HepG2 (cell line): ENCODE data around the gene CXADR. TPM values are rescaled to one million over a fixed set of nuclear protein-coding genes. Genes with fewer than 3 reads are reported as not detected.

ENCODE experiments used
- DMAP1 ChIP-seq: IDR thresholded peaks from 2 replicates; pipeline ENCODE4 v1.6.1; 2016
- DNMT1 ChIP-seq: sonication (generic); formaldehyde crosslinking; IDR thresholded peaks from 2 replicates; pipeline ENCODE4 v1.5.1; 2020; ENCODE audit warnings: mild to moderate bottlenecking, missing genetic modification reagents
- FOXM1 ChIP-seq: sonication (generic); formaldehyde crosslinking; IDR thresholded peaks from 2 replicates; pipeline ENCODE4 v1.5.0; 2020; ENCODE audit warnings: missing genetic modification reagents
- HNF4A ChIP-seq: sonication (generic); formaldehyde crosslinking; IDR thresholded peaks from 2 replicates; pipeline ENCODE4 v1.4.0; 2020; ENCODE audit warnings: missing genetic modification reagents
- JUN ChIP-seq: sonication (generic); formaldehyde crosslinking; IDR thresholded peaks from 2 replicates; pipeline ENCODE4 v1.4.0; 2020; ENCODE audit warnings: mild to moderate bottlenecking, missing genetic modification reagents
- KLF9 ChIP-seq: IDR thresholded peaks from 2 replicates; pipeline ENCODE4 v1.6.1; 2016; ENCODE audit warnings: low read depth
- NCOR1 ChIP-seq: fragments of 200-600 bp; sonication (generic); IDR thresholded peaks from 2 replicates; pipeline ENCODE4 v1.7.0; 2017; ENCODE audit warnings: antibody characterized with exemption, low read length, borderline replicate concordance
- SNAI1 ChIP-seq: sonication (generic); formaldehyde crosslinking; IDR thresholded peaks from 2 replicates; pipeline ENCODE4 v1.5.0; 2020; ENCODE audit warnings: mild to moderate bottlenecking, missing genetic modification reagents, borderline replicate concordance
- STAG1 ChIP-seq: sonication (generic); formaldehyde crosslinking; IDR thresholded peaks from 2 replicates; pipeline ENCODE4 v1.4.0; 2020; ENCODE audit warnings: missing genetic modification reagents
- TCF12 ChIP-seq, 2 experiments: fragments of 450-650 bp in 1 of 2; sonication (generic) in 1 of 2; formaldehyde crosslinking in 1 of 2; IDR thresholded peaks; 2 replicates each; pipeline versions ENCODE4 v1.6.1 to v1.8.0; 2017 to 2022; ENCODE audit warnings: antibody characterized with exemption in 1 of 2, mild to moderate bottlenecking in 1 of 2, missing genetic modification reagents in 1 of 2, moderate library complexity in 1 of 2
- ZFAT ChIP-seq: sonication (generic); formaldehyde crosslinking; conservative IDR thresholded peaks from 2 replicates; pipeline ENCODE4 v1.8.1; 2023; ENCODE audit warnings: missing genetic modification reagents, inconsistent platforms
- ZFX ChIP-seq: sonication (generic); formaldehyde crosslinking; IDR thresholded peaks from 2 replicates; pipeline ENCODE4 v1.4.0; 2020; ENCODE audit warnings: mild to moderate bottlenecking, low read depth, missing genetic modification reagents, moderate library complexity
- ZIK1 ChIP-seq: sonication (generic); formaldehyde crosslinking; IDR thresholded peaks from 2 replicates; pipeline ENCODE4 v1.5.0; 2020; ENCODE audit warnings: mild to moderate bottlenecking, low read depth, missing genetic modification reagents, borderline replicate concordance
- ZKSCAN5 ChIP-seq: sonication (generic); formaldehyde crosslinking; IDR thresholded peaks from 2 replicates; pipeline ENCODE4 v1.5.1; 2020; ENCODE audit warnings: mild to moderate bottlenecking, missing genetic modification reagents
- ZNF251 ChIP-seq: sonication (generic); formaldehyde crosslinking; IDR thresholded peaks from 2 replicates; pipeline ENCODE4 v1.9.0; 2021; ENCODE audit warnings: mild to moderate bottlenecking, missing genetic modification reagents
- ZNF382 ChIP-seq: sonication (generic); formaldehyde crosslinking; IDR thresholded peaks from 2 replicates; pipeline ENCODE4 v1.5.0; 2020; ENCODE audit warnings: missing genetic modification reagents, mild to moderate bottlenecking, borderline replicate concordance
- ZNF549 ChIP-seq: sonication (generic); formaldehyde crosslinking; IDR thresholded peaks from 2 replicates; pipeline ENCODE4 v1.5.0; 2020; ENCODE audit warnings: missing genetic modification reagents
- ZNF563 ChIP-seq: sonication (generic); formaldehyde crosslinking; IDR thresholded peaks from 2 replicates; pipeline ENCODE4 v1.8.0; 2022; ENCODE audit warnings: mild to moderate bottlenecking, moderate library complexity, missing genetic modification reagents
- ZNF703 ChIP-seq: sonication (generic); formaldehyde crosslinking; IDR thresholded peaks from 2 replicates; pipeline ENCODE4 v1.5.1; 2020; ENCODE audit warnings: missing genetic modification reagents, mild to moderate bottlenecking, moderate library complexity, borderline replicate concordance
- ZNF709 ChIP-seq: sonication (generic); formaldehyde crosslinking; IDR thresholded peaks from 2 replicates; pipeline ENCODE4 v1.5.0; 2020; ENCODE audit warnings: mild to moderate bottlenecking, missing genetic modification reagents
- polyA plus RNA-seq, 8 experiments: library from polyadenylated mRNA; depleted of rRNA in 3 of 8; stranded (reverse) in 7 of 8; unstranded in 1 of 8; fragments of >200 nt; fragmentation: Illumina TruSeq in 4 of 8; extraction: Trizol in 4 of 8; gene quantifications; 2 replicates each; pipeline versions ENCODE4 v1.2.1 to v1.2.3, GENCODE V29; 2011 to 2016; ENCODE audit warnings: low read depth in 4 of 8, missing spikeins in 1 of 8, mixed read lengths in 1 of 8; ENCODE audit not compliant: insufficient read depth in 1 of 8
- total RNA-seq, 5 experiments: library from RNA; depleted of rRNA; stranded (reverse); fragments of >200 nt; fragmentation: Illumina TruSeq; extraction: Trizol; gene quantifications; 2 replicates each; pipeline ENCODE4 v1.2.3, GENCODE V29; 2016; ENCODE audit warnings: low read depth in 1 of 5
- TF ChIP-seq, protein P1 (sequence below): sonication (generic); formaldehyde crosslinking; IDR thresholded peaks from 2 replicates; pipeline ENCODE4 v1.4.0; 2020; ENCODE audit warnings: missing genetic modification reagents
- TF ChIP-seq, protein P2 (sequence below): sonication (generic); formaldehyde crosslinking; IDR thresholded peaks from 2 replicates; pipeline ENCODE4 v1.5.1; 2020; ENCODE audit warnings: missing genetic modification reagents, mild to moderate bottlenecking, borderline replicate concordance
- TF ChIP-seq, protein P3 (sequence below): sonication (generic); formaldehyde crosslinking; IDR thresholded peaks from 2 replicates; pipeline ENCODE4 v1.8.0; 2022; ENCODE audit warnings: mild to moderate bottlenecking, missing genetic modification reagents, moderate library complexity

CXADR gene
- total and polyA plus RNA-seq, 2 of the 13 experiments (the other 11 are each of a cell fraction or from before 2014, with no cell fraction given) = 86.8 to 110 TPM

DNA sequence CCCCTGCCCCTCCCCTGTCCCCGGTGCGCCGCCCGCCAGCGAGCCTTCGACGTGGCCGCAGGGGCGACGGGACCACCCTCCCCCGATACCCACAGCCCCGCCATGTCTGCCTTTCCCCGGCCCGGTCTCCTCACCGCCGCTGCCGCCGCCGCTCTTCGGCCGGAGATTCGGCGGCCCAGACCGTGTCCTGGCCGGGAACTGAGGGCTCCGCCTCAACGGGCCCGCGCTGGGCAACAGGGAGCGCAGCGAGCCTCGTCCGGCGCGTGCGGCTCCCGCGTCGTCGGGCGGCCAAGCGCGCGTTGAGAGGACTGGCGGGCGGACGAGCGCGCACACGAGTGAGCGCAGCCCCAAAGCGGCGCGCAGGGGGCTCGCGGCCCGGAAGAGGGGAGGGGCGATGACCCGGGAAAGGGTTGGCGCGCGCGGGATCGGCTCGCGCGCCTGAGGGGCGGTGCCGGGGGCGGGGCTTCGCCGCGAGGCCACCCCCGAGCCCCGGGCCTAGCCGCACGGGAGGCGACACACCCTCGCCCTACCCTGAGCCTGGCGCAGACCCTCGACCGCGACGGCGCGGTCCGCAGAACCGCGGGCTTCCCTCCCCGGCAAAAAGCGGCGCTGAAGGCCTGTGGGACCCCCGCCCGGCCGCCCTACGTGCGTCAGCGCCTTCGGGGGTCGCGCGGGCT, 99.9 kb downstream of the CXADR start, which contains the start of gene BTG3 (continued):
- TF ChIP-seq, protein P1, sequence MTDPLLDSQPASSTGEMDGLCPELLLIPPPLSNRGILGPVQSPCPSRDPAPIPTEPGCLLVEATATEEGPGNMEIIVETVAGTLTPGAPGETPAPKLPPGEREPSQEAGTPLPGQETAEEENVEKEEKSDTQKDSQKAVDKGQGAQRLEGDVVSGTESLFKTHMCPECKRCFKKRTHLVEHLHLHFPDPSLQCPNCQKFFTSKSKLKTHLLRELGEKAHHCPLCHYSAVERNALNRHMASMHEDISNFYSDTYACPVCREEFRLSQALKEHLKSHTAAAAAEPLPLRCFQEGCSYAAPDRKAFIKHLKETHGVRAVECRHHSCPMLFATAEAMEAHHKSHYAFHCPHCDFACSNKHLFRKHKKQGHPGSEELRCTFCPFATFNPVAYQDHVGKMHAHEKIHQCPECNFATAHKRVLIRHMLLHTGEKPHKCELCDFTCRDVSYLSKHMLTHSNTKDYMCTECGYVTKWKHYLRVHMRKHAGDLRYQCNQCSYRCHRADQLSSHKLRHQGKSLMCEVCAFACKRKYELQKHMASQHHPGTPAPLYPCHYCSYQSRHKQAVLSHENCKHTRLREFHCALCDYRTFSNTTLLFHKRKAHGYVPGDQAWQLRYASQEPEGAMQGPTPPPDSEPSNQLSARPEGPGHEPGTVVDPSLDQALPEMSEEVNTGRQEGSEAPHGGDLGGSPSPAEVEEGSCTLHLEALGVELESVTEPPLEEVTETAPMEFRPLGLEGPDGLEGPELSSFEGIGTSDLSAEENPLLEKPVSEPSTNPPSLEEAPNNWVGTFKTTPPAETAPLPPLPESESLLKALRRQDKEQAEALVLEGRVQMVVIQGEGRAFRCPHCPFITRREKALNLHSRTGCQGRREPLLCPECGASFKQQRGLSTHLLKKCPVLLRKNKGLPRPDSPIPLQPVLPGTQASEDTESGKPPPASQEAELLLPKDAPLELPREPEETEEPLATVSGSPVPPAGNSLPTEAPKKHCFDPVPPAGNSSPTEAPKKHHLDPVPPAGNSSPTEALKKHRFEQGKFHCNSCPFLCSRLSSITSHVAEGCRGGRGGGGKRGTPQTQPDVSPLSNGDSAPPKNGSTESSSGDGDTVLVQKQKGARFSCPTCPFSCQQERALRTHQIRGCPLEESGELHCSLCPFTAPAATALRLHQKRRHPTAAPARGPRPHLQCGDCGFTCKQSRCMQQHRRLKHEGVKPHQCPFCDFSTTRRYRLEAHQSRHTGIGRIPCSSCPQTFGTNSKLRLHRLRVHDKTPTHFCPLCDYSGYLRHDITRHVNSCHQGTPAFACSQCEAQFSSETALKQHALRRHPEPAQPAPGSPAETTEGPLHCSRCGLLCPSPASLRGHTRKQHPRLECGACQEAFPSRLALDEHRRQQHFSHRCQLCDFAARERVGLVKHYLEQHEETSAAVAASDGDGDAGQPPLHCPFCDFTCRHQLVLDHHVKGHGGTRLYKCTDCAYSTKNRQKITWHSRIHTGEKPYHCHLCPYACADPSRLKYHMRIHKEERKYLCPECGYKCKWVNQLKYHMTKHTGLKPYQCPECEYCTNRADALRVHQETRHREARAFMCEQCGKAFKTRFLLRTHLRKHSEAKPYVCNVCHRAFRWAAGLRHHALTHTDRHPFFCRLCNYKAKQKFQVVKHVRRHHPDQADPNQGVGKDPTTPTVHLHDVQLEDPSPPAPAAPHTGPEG = peak; percentile 64; the same call in 1 of the 2 replicates
- TF ChIP-seq, protein P2, sequence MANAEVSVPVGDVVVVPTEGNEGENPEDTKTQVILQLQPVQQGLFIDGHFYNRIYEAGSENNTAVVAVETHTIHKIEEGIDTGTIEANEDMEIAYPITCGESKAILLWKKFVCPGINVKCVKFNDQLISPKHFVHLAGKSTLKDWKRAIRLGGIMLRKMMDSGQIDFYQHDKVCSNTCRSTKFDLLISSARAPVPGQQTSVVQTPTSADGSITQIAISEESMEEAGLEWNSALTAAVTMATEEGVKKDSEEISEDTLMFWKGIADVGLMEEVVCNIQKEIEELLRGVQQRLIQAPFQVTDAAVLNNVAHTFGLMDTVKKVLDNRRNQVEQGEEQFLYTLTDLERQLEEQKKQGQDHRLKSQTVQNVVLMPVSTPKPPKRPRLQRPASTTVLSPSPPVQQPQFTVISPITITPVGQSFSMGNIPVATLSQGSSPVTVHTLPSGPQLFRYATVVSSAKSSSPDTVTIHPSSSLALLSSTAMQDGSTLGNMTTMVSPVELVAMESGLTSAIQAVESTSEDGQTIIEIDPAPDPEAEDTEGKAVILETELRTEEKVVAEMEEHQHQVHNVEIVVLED (CRISPR knock-in tag) = no peak; the same call in 1 of the 2 replicates
- no peak for TF ChIP-seq ZKSCAN5 (CRISPR knock-in tag)
- no peak for TF ChIP-seq FOXM1 (CRISPR knock-in tag)
- TF ChIP-seq ZFX (CRISPR knock-in tag) = peak; percentile 76
- TF ChIP-seq ZNF549 = no peak
- peak; percentile 82; the same call in 1 of the 2 replicates for TF ChIP-seq DNMT1 (CRISPR knock-in tag)
- no peak for TF ChIP-seq DMAP1 (CRISPR knock-in tag)
- no peak for TF ChIP-seq TCF12 (IDR thresholded peaks at IDR 0.05)
- no peak for TF ChIP-seq TCF12 (CRISPR knock-in tag; IDR thresholded peaks at IDR 0.05)
- TF ChIP-seq SNAI1 (CRISPR knock-in tag) = no peak
- TF ChIP-seq ZNF382 (CRISPR knock-in tag) = no peak
- no peak for TF ChIP-seq NCOR1
- TF ChIP-seq ZNF709 (CRISPR knock-in tag) = peak; percentile 92
- no peak for TF ChIP-seq ZNF703 (CRISPR knock-in tag)
- no peak for TF ChIP-seq ZFAT (CRISPR knock-in tag)
- no peak for TF ChIP-seq ZNF251 (CRISPR knock-in tag)
- no peak for TF ChIP-seq KLF9 (CRISPR knock-in tag)
- TF ChIP-seq, protein P3, sequence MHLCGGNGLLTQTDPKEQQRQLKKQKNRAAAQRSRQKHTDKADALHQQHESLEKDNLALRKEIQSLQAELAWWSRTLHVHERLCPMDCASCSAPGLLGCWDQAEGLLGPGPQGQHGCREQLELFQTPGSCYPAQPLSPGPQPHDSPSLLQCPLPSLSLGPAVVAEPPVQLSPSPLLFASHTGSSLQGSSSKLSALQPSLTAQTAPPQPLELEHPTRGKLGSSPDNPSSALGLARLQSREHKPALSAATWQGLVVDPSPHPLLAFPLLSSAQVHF (CRISPR knock-in tag) = peak; percentile 91
- no peak for TF ChIP-seq JUN
- TF ChIP-seq ZIK1 (CRISPR knock-in tag) = peak; percentile 82; the same call in 1 of the 2 replicates
- TF ChIP-seq STAG1 (CRISPR knock-in tag) = no peak; the same call in 1 of the 2 replicates
- peak; percentile 90 for TF ChIP-seq ZNF563 (CRISPR knock-in tag)
- TF ChIP-seq HNF4A = no peak
